NCI-H1694 treated with DMSO at 0.1 percent for 48 hours (cell line): ENCODE measurements around the gene OR6B3.
"Not testable (repeated sequence)": the region's sequence is repeated elsewhere in the genome, so short reads cannot be mapped to it uniquely, and the experiment has no call there.

ENCODE experiments used
- DNase-seq: peaks from one replicate; lab custom pipeline; 2025; lab: John Stamatoyannopoulos, UW

The OR6B3 gene

DNA sequence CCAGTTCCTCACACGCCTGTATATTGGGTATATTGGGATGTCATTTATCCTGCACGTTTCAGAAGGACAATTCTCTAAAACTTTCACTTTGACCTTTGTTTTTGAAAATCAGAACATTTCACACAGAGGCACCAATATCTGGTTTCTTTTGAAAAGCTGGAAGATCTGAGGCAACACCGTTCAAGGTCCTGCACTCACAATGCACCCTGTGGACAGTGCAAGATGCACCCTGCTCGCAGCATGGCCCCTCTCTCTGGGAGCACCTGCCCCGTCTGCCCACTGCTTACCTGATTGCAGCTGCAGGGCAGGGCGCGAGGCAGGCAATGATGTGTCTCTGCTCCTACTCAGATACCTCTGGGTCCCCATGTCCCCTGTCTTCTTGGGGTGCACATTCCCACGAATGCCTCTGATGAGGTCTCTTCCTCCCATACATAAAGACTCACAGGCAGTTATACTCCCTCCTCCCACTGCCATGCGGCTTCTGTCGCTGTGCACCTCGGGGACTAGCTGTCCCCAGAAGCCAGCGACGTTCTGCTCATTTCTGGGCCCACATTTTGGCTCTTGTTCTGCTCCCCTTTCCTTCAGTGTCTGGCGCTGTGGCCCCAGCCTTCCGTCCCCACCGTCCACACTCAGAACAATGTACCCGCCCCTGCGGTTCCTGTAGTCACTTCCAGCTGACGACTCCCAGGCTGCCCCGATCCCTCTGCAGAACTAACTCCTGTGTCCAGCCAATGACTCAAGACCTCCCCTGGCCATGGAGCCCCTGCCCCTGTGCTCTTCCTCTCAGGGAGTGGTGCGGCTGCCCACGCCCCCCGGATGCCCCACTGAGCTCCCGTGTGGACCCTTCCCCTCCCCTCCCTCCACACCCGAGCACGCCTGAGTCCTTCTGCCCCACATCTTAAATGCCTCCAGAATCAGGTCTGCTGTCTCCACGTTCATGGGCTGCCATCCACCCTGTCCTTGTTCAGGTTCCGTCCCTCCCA lies at the start of gene OR6B3:
Gene OR6B3 (minus strand): TSS at position 349 of the 983 bp plus-strand sequence.
- no peak for DNase-seq

- no peak for DNase-seq
Observed at GRCh38 chr2:240098349-240098748, 45.0 kb upstream of the OR6B3 start.

GRCh38 chr2:240095556-240096523 lies 42.5 kb upstream of the OR6B3 start:
- no peak for DNase-seq

- no peak for DNase-seq
Observed at GRCh38 chr2:240089306-240089705, 36.0 kb upstream of the OR6B3 start.

- no peak for DNase-seq
Observed at GRCh38 chr2:240086563-240086962, 33.2 kb upstream of the OR6B3 start.

DNA sequence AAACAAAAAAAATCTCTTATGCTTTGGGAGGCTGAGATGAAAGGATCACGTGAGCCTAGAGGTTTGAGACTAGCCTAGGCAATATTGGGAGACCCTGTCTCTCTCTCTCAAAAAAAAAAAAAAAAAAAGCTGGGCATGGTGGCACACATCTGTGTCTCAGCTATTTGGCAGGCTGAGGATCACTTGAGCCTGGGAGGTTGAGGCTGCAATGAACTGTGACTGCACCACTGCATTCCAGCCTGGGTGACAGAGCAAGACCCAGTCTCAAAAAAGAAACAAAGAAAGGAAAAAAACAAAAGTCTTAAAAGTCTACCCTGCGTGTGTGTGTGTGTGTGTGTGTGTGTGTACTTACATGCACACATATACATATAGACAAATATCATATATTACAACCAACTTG lies 25.3 kb upstream of the OR6B3 start:
- no peak for DNase-seq

DNA sequence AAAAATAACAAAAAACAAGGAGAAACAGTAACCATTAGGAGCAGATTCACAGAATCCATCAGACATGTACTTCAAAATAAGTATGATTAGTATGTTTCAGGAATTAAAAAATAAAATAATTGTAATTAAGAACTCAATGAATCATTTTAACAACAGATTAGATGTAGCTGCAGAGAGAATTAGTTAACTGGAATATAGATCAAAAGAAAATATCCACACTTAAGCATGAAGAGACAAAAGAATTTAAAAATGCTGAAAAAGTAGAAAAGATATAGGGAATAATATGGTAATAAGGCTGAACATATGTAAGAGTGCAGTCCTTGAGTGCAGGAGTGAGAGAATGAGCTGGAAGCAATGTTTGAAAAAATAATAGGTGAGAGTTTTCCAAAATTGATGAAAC lies 24.1 kb upstream of the OR6B3 start:
- DNase-seq: no peak

DNA sequence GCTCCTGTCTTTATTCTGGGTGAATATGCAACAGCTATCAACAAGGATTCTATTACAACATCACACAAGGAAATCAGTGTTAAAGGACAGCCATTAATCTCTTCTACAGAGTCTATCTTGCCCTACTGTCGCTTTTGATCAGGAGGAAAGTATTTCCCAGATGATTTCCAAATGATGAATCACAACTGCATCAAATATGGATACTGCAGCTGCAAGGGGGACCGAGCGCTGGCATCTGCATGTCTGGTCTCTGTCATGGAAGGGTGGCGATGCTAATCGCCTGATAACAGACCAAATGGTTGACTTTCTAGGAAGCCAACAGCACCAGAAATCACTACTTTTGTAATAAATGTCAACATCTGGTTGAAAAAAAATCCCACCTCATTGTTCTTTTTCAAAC lies 21.2 kb upstream of the OR6B3 start:
- no peak for DNase-seq

DNA sequence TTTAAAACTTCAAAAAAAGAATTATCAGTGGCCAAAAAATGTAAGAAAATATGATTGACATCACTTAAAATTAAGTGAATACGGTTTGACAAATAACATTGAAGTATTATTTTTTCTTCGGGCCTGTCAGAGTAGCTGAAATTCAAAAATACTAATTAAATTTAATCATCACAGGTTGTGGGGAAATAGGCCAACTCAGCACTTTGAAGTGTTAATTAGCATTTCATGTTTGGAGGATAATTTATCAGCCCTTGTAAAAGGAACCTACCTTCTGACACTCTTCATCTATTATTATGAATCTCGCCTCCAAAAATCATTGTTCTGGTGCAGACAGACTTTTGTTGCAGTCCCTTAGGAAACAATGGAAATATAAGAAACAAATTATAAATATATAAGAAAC lies 17.6 kb upstream of the OR6B3 start:
- no peak for DNase-seq

- DNase-seq: no peak
Observed at GRCh38 chr2:240069829-240070228, 16.5 kb upstream of the OR6B3 start.

DNA sequence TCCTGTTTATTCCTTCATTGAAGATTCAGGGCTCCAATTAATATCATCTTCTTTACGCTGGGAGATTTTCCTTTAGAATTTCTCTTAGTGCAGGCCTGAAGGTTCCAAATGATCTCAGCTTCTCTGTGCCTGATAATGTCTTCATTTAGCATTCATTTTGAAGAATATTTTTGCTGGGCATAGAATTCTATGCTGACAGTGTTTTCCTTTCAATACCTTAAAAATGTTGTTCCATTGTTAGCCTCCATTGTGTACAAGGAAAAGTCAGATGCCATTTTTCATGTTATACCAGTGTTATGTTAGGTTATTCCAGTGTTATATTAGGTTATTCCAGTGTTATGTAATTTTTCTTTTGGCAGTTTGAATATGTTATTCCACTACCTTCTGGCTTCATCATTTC lies 14.9 kb upstream of the OR6B3 start:
- no peak for DNase-seq

DNA sequence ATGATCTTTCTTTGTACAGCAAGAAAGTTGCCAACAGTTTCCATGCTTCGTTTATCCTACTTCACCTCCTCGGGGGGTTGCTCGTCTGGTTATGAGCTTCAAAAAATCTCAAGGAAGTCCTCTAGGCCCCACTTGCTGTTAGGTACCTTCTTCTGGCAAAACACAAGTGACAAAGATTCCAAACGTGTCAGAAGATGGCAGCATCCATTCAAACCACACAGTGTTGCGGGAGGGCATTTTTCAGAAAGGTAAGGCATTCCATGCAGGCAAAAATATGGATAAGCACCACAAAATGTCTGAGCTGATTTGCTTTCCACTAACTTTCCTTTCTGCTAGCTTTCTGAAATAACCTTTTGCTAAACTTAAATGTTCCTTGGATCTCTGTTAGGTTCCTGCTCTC lies 13.2 kb upstream of the OR6B3 start:
- DNase-seq: no peak

- DNase-seq: no peak
Observed at GRCh38 chr2:240064898-240065297, 11.6 kb upstream of the OR6B3 start.

DNA sequence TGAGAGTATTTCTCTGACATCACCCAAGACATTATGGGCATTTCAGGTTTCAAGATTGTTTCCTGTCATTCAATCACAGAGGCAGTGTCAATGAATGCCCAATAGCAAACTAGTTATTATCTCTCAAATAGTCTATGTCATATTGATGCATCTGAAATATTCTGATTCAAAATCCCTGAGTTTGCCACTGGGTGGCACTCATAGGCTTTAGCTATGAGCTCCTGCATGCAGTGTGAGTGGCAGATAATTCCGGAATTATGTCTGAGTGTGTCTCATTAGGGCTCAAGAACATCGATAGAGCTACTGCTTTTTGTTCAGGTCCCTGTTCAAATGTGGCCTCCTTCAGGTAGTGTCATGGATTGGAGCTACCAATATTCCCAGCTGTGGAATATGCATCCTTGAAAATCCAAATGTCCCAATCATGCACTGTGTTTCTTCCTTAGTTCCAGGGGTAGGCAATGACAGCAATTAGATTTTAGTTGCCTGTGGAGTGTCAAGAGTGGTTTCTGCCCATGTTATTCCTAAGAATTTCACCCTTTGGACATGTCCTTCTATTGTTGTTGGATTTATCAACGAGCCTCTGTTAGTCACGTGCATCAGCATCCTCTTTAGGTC lies 7.8 kb upstream of the OR6B3 start:
- DNase-seq: peak; percentile 61

DNA sequence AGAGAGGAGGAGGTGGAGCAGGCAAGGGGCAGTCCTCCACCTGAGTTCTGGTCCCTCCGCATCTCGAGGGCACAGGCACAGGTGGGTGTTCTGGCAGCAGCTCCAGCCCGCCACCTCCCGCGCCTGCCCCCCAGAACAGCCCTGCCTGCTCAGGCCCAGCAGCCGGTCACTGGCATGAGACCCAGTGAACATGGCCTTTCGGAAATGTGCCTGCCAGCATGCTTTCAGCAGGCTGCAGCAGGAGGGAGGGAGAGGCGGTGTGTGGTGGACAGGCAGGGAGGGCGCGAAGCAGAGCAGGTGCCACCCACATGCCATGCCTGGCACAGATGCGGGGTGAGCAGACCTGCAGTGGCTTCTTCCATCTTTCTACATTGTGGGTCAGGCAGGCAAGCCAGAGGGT lies 3.4 kb upstream of the OR6B3 start:
- DNase-seq: no peak

GRCh38 chr2:240055177-240055917 lies 2.0 kb upstream of the OR6B3 start:
- no peak for DNase-seq

DNA sequence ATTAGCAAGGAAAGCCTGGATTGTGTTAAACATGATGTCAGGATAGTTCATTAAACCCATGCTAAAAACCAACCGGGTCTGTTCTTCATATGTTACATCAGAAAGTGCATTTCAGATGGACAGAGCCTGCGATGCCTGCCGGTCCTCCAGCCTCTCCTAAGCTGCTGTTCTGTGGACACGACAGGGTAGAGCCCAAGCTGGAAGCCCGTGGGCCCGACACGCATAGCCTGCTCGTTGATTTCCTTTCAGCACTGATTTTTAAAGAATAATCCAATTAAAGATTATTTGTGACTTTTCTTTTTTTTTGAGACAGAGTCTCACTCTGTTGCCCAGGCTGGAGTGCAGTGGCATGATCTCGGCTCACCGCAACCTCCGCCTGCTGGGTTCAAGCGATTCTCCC lies 797 bp downstream of the OR6B3 start:
- no peak for DNase-seq

GRCh38 chr2:240051697-240052096 lies 1.6 kb downstream of the OR6B3 start:
- DNase-seq: no peak

GRCh38 chr2:240050278-240050677 lies 3.0 kb downstream of the OR6B3 start:
- no peak for DNase-seq

DNA sequence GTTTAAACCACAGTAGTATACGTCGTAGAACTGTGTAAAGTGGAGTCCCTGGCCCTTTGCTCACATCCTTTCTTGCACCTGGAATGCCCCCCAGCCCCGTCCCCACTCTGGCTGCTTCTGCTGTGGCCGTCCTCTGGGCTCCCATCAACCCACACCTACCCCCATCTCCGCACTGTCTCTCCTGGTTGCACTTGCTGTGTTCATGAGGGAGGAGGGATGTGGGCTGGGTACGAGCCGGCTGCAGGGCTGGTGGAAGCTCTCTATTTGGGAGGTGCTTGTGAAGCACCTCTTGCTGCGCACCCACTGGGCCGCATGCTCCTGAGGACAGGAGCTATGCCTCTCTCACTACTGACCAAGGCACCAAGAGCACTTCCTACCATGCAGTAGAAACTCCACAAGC lies 5.1 kb downstream of the OR6B3 start:
- no peak for DNase-seq

- DNase-seq: no peak
Observed at GRCh38 chr2:240045098-240045497, 8.2 kb downstream of the OR6B3 start.

DNA sequence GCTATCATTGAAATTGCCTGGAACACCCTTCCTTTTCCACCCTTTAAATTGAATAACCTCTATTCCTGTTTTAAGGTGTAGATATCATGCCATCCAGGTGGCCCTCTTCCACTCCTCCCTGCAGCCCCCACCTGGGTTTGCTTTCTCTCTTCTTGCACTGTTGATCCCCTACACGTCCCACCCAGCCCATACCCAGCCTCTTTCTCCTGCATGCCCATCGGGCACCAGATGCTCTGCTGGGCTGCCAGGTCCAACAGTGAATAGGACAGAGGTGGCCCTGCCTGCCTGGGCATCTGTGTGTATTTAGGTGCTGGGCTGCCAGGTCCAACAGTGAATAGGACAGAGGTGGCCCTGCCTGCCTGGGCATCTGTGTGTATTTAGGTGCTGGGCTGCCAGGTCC lies 9.2 kb downstream of the OR6B3 start:
- not testable (repeated sequence) for DNase-seq
